RWPE2 (cell line): ENCODE data around the gene LIMS1.
"Not testable (repeated sequence)": the region's sequence is repeated elsewhere in the genome, so short reads cannot be mapped to it uniquely, and the experiment has no call there.

Experiments
- ATAC-seq: fragments of 200-7000 bp; cut with Tn5 transposase; 3 replicates; pipeline ENCODE4 v1.9.1; 2021; ENCODE audit warnings: low read depth
- DNase-seq: peaks from one replicate; pipeline ENCODE4 v3.0.0-alpha.2; 2020; ENCODE audit warnings: low spot score
- H3K27ac ChIP-seq: fragments of 450-650 bp; 2 replicates; pipeline ENCODE4 v1.5.1; 2017; ENCODE audit warnings: mild to moderate bottlenecking; ENCODE audit not compliant: poor library complexity, severe bottlenecking
- H3K27me3 ChIP-seq: fragments of 250-450 bp; sonication (Bioruptor Pico); 2 replicates; pipeline ENCODE4 v1.5.1; 2021; ENCODE audit warnings: mild to moderate bottlenecking, moderate library complexity; ENCODE audit not compliant: insufficient read depth, poor library complexity, severe bottlenecking
- H3K36me3 ChIP-seq: fragments of 250-450 bp; sonication (Bioruptor Pico); 2 replicates; pipeline ENCODE4 v1.5.1; 2020; ENCODE audit warnings: low read depth, mild to moderate bottlenecking, moderate library complexity
- H3K4me1 ChIP-seq: fragments of 250-450 bp; sonication (Bioruptor Pico); 2 replicates; pipeline ENCODE4 v1.5.1; 2021; ENCODE audit warnings: mild to moderate bottlenecking, moderate library complexity; ENCODE audit not compliant: insufficient read depth, poor library complexity, severe bottlenecking
- H3K4me3 ChIP-seq: fragments of 250-450 bp; sonication (Bioruptor Pico); 2 replicates; pipeline ENCODE4 v1.5.1; 2021; ENCODE audit warnings: mild to moderate bottlenecking, moderate library complexity; ENCODE audit not compliant: severe bottlenecking
- H3K9me3 ChIP-seq: fragments of 250-450 bp; sonication (Bioruptor Pico); 2 replicates; pipeline ENCODE4 v1.5.1; 2021; ENCODE audit warnings: mild to moderate bottlenecking, moderate library complexity; ENCODE audit not compliant: severe bottlenecking
- CTCF ChIP-seq: fragments of 450-650 bp; IDR thresholded peaks from one replicate; pipeline ENCODE4 v1.5.1; 2017; ENCODE audit warnings: mild to moderate bottlenecking, moderate library complexity; ENCODE audit not compliant: poor library complexity, severe bottlenecking

The LIMS1 gene

GRCh38 chr2:108593547-108594098 is 59.4 kb downstream of the LIMS1 start:
- Histone ChIP-seq H3K9me3 (no peaks in the 10 kb centered on the region), H3K4me1 (peaks cover 61% of the 10 kb centered on the region), H3K27me3 (no peaks in the 10 kb centered on the region), H3K36me3 (no peaks in the 10 kb centered on the region), H3K4me3 (no peak overlapping the region), H3K27ac (peak overlapping the region; percentile 100)
- TF ChIP-seq CTCF: no peak
- ATAC-seq (peak; percentile 65), DNase-seq (no peak)

- H3K9me3 ChIP-seq: no peaks in the 10 kb centered on the region
- peak overlapping the region; percentile 100 for H3K27ac ChIP-seq
- peak; percentile 75 for ATAC-seq
- H3K36me3 ChIP-seq: no peaks in the 10 kb centered on the region
- no peak overlapping the region for H3K4me3 ChIP-seq
- peaks cover 54% of the 10 kb centered on the region for H3K4me1 ChIP-seq
- no peak for TF ChIP-seq CTCF
- no peaks in the 10 kb centered on the region for H3K27me3 ChIP-seq
- DNase-seq: no peak
These were observed 60.1 kb downstream of the LIMS1 start for GRCh38 chr2:108594132-108594981.

GRCh38 chr2:108594982-108595464 is 60.8 kb downstream of the LIMS1 start:
- Histone ChIP-seq H3K4me1 (peaks cover 47% of the 10 kb centered on the region), H3K27me3 (no peaks in the 10 kb centered on the region), H3K9me3 (no peaks in the 10 kb centered on the region), H3K4me3 (no peak overlapping the region), H3K27ac (peak overlapping the region; percentile 100), H3K36me3 (no peaks in the 10 kb centered on the region)
- peak; percentile 74 for DNase-seq
- no peak for TF ChIP-seq CTCF
- peak; percentile 78 for ATAC-seq

GRCh38 chr2:108595771-108596170 is 61.5 kb downstream of the LIMS1 start:
- Histone ChIP-seq H3K4me1 (peaks cover 45% of the 10 kb centered on the region), H3K27ac (peak overlapping the region; percentile 100)
- not testable (repeated sequence) for ATAC-seq, H3K36me3 ChIP-seq, DNase-seq, H3K27me3 ChIP-seq, H3K9me3 ChIP-seq, H3K4me3 ChIP-seq

GRCh38 chr2:108597105-108597744 is 63.0 kb downstream of the LIMS1 start:
- not testable (repeated sequence) for DNase-seq, H3K9me3 ChIP-seq, H3K27me3 ChIP-seq, H3K36me3 ChIP-seq, H3K4me3 ChIP-seq, ATAC-seq
- Histone ChIP-seq H3K4me1 (peaks cover 43% of the 10 kb centered on the region), H3K27ac (peak overlapping the region; percentile 100)
- TF ChIP-seq CTCF: peak; percentile 39

GRCh38 chr2:108601199-108601598 is 66.9 kb downstream of the LIMS1 start:
- not testable (repeated sequence) for H3K4me1 ChIP-seq, DNase-seq, H3K27me3 ChIP-seq, H3K9me3 ChIP-seq, H3K36me3 ChIP-seq, H3K4me3 ChIP-seq, ATAC-seq, H3K27ac ChIP-seq
